Mesothelial cell of epicardium (in vitro differentiated cells): Measurements from ENCODE around the gene HBP1. TPM values are rescaled to one million over a fixed set of nuclear protein-coding genes. Genes with fewer than 3 reads are reported as not detected.

Experiments used
- DNase-seq, 2 experiments: peaks; one replicate each; pipeline ENCODE4 v3.0.0; 2021; ENCODE audit warnings: low spot score in 2 of 2; ENCODE audit not compliant: unreplicated experiment in 2 of 2
- H3K27ac Mint-ChIP-seq: 2 replicates; pipeline ENCODE4 v1.8.0; 2021; ENCODE audit warnings: mixed read lengths
- H3K27me3 Mint-ChIP-seq: 2 replicates; pipeline ENCODE4 v1.8.0; 2021; ENCODE audit warnings: low read depth, mixed read lengths
- H3K36me3 Mint-ChIP-seq: 2 replicates; pipeline ENCODE4 v1.8.0; 2021; ENCODE audit warnings: mixed read lengths
- H3K4me1 Mint-ChIP-seq: 2 replicates; pipeline ENCODE4 v1.8.0; 2021; ENCODE audit warnings: mixed read lengths
- H3K4me3 Mint-ChIP-seq: 2 replicates; pipeline ENCODE4 v1.8.0; 2021; ENCODE audit warnings: mild to moderate bottlenecking, moderate library complexity, mixed read lengths
- H3K9me3 Mint-ChIP-seq: 2 replicates; pipeline ENCODE4 v1.8.0; 2021; ENCODE audit warnings: mixed read lengths
- total RNA-seq: library from RNA; stranded (reverse); gene quantifications from 3 replicates; pipeline ENCODE4 v1.2.1, GENCODE V29; 2021
- TF ChIP-seq, protein P1 (sequence below): fragments of 200-600 bp; sonication (generic); IDR thresholded peaks from one replicate; pipeline ENCODE4 v1.5.0; 2021; ENCODE audit warnings: antibody characterized with exemption; ENCODE audit not compliant: unreplicated experiment

Gene HBP1
- total RNA-seq, 1 donor from 2014 or later = 76.0 TPM

DNA sequence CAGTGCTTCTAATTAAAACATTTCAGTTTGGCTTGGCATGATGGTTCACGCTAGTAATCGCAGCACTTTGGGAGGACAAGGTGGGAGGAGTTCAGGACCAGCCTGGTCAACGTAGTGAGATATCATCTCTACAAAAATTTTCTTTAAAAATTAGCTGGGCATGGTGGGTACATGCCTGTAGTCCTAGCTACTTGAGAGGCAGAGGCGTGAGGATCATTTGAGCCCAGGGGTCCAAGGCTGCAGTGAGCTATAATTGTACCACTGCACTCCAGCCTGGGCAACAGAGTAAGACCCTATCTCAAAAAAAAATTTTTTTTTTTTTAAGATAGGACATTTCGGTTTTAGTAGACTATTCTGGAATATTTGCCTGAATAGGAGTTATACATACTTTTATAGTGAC, 12.4 kb downstream of the HBP1 start:
- peaks cover 29% of the 10 kb centered on the region for H3K36me3 Mint-ChIP-seq
- TF ChIP-seq, protein P1, sequence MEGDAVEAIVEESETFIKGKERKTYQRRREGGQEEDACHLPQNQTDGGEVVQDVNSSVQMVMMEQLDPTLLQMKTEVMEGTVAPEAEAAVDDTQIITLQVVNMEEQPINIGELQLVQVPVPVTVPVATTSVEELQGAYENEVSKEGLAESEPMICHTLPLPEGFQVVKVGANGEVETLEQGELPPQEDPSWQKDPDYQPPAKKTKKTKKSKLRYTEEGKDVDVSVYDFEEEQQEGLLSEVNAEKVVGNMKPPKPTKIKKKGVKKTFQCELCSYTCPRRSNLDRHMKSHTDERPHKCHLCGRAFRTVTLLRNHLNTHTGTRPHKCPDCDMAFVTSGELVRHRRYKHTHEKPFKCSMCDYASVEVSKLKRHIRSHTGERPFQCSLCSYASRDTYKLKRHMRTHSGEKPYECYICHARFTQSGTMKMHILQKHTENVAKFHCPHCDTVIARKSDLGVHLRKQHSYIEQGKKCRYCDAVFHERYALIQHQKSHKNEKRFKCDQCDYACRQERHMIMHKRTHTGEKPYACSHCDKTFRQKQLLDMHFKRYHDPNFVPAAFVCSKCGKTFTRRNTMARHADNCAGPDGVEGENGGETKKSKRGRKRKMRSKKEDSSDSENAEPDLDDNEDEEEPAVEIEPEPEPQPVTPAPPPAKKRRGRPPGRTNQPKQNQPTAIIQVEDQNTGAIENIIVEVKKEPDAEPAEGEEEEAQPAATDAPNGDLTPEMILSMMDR = no peak
- H3K27me3 Mint-ChIP-seq = no peaks in the 10 kb centered on the region
- no peak overlapping the region for H3K4me3 Mint-ChIP-seq
- no peak for DNase-seq
- no peaks in the 10 kb centered on the region for H3K9me3 Mint-ChIP-seq
- peak overlapping the region; percentile 81 for H3K27ac Mint-ChIP-seq
- peaks cover 17% of the 10 kb centered on the region for H3K4me1 Mint-ChIP-seq

DNA sequence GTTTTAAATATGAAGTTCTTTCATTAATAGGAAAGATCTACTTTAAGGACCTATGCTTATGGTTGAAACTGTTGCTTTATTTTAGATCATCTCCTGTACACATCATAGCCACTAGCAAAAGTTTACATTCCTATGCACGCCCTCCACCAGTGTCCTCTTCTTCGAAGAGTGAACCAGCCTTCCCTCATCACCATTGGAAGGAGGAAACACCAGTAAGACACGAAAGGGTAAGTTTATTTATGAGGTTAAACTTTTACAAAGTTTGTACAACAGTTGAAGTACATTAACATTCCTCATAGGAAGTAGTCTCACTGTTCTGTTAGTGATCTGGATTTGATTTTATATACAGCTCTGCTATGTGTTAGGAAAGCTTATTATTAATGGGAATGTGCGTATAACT, 16.9 kb downstream of the HBP1 start:
- Mint-ChIP-seq H3K4me3 (no peak overlapping the region), H3K9me3 (no peaks in the 10 kb centered on the region), H3K27ac (peak overlapping the region; percentile 8), H3K36me3 (peaks cover 53% of the 10 kb centered on the region), H3K4me1 (peaks cover 4% of the 10 kb centered on the region), H3K27me3 (no peaks in the 10 kb centered on the region)
- TF ChIP-seq, protein P1 = no peak
- DNase-seq = no peak

DNA sequence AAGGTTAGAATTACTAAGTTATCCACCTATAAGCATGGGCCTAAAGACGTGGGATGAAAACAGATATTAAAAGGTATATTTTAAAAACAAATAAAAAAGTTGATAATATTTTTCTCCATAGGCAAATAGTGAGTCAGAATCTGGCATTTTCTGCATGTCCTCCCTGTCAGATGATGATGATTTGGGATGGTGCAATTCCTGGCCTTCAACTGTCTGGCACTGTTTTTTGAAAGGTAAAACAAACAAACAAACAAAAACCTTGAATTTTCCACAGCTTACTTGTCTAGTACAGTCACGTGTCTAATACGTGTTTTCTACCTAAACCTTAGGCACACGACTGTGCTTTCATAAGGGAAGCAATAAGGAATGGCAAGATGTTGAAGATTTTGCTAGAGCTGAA, 17.4 kb downstream of the HBP1 start:
- no peaks in the 10 kb centered on the region for H3K9me3 Mint-ChIP-seq
- peaks cover 48% of the 10 kb centered on the region for H3K36me3 Mint-ChIP-seq

DNA sequence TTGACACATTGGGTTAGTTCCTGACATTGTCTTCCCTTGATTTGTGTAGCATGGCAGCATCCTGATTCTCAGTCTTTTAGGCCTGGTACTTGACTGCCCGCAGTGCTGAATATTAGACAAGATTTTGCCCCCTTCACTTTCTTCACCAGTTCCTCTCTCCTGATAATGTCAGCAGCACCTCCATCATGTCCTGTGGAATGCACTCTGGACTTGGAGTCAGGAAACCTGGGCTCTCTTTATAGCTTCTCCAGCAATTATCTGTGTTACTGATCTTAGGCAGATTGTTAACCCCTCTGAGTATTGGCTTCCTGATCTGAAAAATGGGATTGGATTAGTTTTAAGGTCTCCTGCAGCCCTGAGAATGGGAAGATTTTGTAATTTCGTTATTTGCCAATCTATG, 19.0 kb downstream of the HBP1 start:
- TF ChIP-seq, protein P1 = no peak
- no peak for DNase-seq
- Mint-ChIP-seq H3K4me3 (no peak overlapping the region), H3K27ac (no peak overlapping the region), H3K36me3 (peaks cover 51% of the 10 kb centered on the region), H3K27me3 (no peaks in the 10 kb centered on the region), H3K4me1 (no peaks in the 10 kb centered on the region), H3K9me3 (no peaks in the 10 kb centered on the region)

More for the DNA sequence above, 17.4 kb downstream of the HBP1 start:
- no peak for DNase-seq
- TF ChIP-seq, protein P1 = no peak
- no peaks in the 10 kb centered on the region for H3K27me3 Mint-ChIP-seq
- H3K27ac Mint-ChIP-seq = no peak overlapping the region
- no peaks in the 10 kb centered on the region for H3K4me1 Mint-ChIP-seq
- H3K4me3 Mint-ChIP-seq = no peak overlapping the region

DNA sequence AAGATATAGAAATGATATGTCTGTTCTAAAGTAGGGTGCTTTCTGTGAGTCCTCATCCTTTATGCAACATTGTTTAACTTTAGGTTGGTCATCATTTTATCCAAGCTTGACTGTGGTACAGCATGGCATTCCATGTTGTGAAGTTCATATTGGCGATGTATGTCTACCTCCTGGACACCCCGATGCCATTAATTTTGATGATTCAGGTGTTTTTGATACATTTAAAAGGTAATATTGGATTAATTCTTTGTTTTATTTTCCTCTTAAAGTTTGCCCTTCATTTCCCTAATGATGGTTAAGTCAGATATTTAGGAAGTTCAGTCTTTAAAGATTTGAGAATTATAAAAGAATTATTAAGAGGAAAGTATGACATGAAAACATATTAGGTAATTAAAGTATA, 21.3 kb downstream of the HBP1 start:
- Mint-ChIP-seq H3K4me1 (no peaks in the 10 kb centered on the region), H3K9me3 (no peaks in the 10 kb centered on the region), H3K27me3 (no peaks in the 10 kb centered on the region), H3K4me3 (no peak overlapping the region), H3K36me3 (peaks cover 42% of the 10 kb centered on the region), H3K27ac (no peak overlapping the region)
- TF ChIP-seq, protein P1 = no peak
- DNase-seq = no peak

DNA sequence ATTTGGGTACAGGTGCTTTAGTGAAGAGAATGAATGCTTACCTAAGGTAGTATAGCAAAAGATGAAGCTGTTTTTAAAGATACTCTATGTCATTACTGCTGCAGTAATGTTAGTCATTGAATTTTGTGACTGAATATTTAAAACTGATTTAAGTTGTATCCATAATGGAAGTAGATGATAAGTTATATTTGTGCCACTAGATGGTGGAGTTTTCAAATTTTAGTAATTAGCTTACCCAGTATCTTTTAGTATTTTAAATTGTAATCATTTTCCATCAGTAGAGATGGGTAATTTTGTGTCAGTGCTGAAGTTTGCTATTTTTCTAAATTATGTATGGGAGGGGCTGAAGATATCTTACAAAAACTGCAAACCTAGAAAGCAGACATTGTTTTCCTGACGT, 25.2 kb downstream of the HBP1 start:
- DNase-seq = no peak
- TF ChIP-seq, protein P1 = peak; percentile 15
- H3K36me3 Mint-ChIP-seq = peaks cover 29% of the 10 kb centered on the region
- no peaks in the 10 kb centered on the region for H3K4me1 Mint-ChIP-seq
- no peak overlapping the region for H3K4me3 Mint-ChIP-seq
- H3K27ac Mint-ChIP-seq = no peak overlapping the region
- no peaks in the 10 kb centered on the region for H3K9me3 Mint-ChIP-seq
- no peaks in the 10 kb centered on the region for H3K27me3 Mint-ChIP-seq
